ENCODE measurements around the gene REG3A. TPM values are rescaled to one million over a fixed set of nuclear protein-coding genes. Genes with fewer than 3 reads are reported as not detected.

The REG3A gene
- total and polyA plus RNA-seq, 2 of the 8 experiments (the other 6 are each of a cell fraction or from before 2014, with no cell fraction given): not detected

- Histone ChIP-seq H3K4ac (replicated peaks; ENCODE audit: insufficient read length, low read depth, low read length) (no peak overlapping the region), H3K4me1 (replicated peaks in 1 of 4; ENCODE audit: control insufficient read depth in 3 of 4, insufficient read depth in 4 of 4, low read length in 3 of 4) (no peaks in the 10 kb centered on the region), H2BK15ac (ENCODE audit: low read length) (no peak overlapping the region), H2BK120ac (replicated peaks; ENCODE audit: low read depth, low read length) (no peak overlapping the region), H2AFZ (ENCODE audit: low read length) (no peak overlapping the region), H3K36me3 (ENCODE audit: control insufficient read depth in 2 of 4, insufficient read depth in 4 of 4, low read length in 3 of 4) (no peaks in the 10 kb centered on the region), H3K23ac (ENCODE audit: insufficient read length) (no peak overlapping the region), H2AK5ac (ENCODE audit: low read depth, low read length) (no peak overlapping the region), H3K27me3 (replicated peaks in 1 of 4; ENCODE audit: control insufficient read depth in 3 of 4, extremely low read depth in 1 of 4, insufficient read depth in 3 of 4, low read length in 3 of 4) (peaks cover 0 to 24% (median 13%) of the 10 kb centered on the region in 4 experiments; a peak in 6 of 7 replicates), H3K27ac (ENCODE audit: low read depth, low read length) (no peak overlapping the region), H3K9ac (replicated peaks in 1 of 4; ENCODE audit: extremely low read depth in 1 of 4, low read depth in 3 of 4, low read length in 3 of 4) (no peak overlapping the region), H2BK5ac (ENCODE audit: low read depth, low read length) (no peak overlapping the region), H2BK20ac (ENCODE audit: low read length) (no peak overlapping the region), H3K9me3 (ENCODE audit: insufficient read depth in 2 of 2, low read depth in 1 of 2, low read length in 1 of 2) (no peaks in the 10 kb centered on the region), H4K8ac (ENCODE audit: extremely low read depth, insufficient read depth, low read length) (no peak overlapping the region), H3K79me2 (ENCODE audit: control insufficient read depth in 1 of 2, insufficient read depth in 2 of 2, low read length in 2 of 2) (no peaks in the 10 kb centered on the region), H3K23me2 (ENCODE audit: low read depth, low read length) (no peaks in the 10 kb centered on the region), H4K20me1 (replicated peaks in 1 of 2; ENCODE audit: control insufficient read depth in 1 of 2, insufficient read depth in 2 of 2, low read length in 2 of 2) (no peaks in the 10 kb centered on the region), H3K56ac (replicated peaks; ENCODE audit: insufficient read length, low read depth, low read length) (no peak overlapping the region), H3K4me3 (ENCODE audit: extremely low read depth in 1 of 4, insufficient read depth in 2 of 4, low read depth in 3 of 4, low read length in 4 of 4) (no peak overlapping the region), H3K18ac (ENCODE audit: extremely low read depth, low read length) (no peak overlapping the region), H3K14ac (ENCODE audit: insufficient read length) (no peak overlapping the region), H2BK12ac (ENCODE audit: low read depth, low read length) (no peak overlapping the region), H3K79me1 (ENCODE audit: low read depth, low read length) (no peaks in the 10 kb centered on the region), H4K91ac (replicated peaks; ENCODE audit: insufficient read length, low read length) (no peak overlapping the region), H4K5ac (ENCODE audit: insufficient read length, low read depth, low read length) (no peak overlapping the region), H3K4me2 (ENCODE audit: insufficient read depth in 1 of 2, low read depth in 2 of 2, low read length in 2 of 2) (no peak overlapping the region)
- 67% methylated on average over 3 of the region's 3 CpGs; no CpG with 5 or more reads in 1 of the 2 experiments for WGBS, 2 experiments (ENCODE audit: extremely low coverage in 1 of 2, insufficient coverage in 1 of 2, insufficient read length in 1 of 2, insufficient replicate concordance in 2 of 2, low coverage in 1 of 2, low lambda C conversion rate in 2 of 2, missing lambda C conversion rate in 1 of 2)
- ChIA-PET CTCF (ENCODE audit: partially characterized antibody) (interaction anchor here (1.1 to 2.6 kb wide), 3 partner anchors 127 to 190 kb away, joined by 3 to 8 read pairs (median 3); no protein-coding TSS in a partner anchor), POLR2A (ENCODE audit: partially characterized antibody) (no interaction called here)
- DNase-seq (ENCODE audit: low read depth in 1 of 2, low spot score in 2 of 2) (no peak), FAIRE-seq (no peak)
- TF ChIP-seq HDAC6 (IDR thresholded peaks at IDR 0.05; ENCODE audit: low read depth, low read length): no peak
- TF ChIP-seq BACH1 (IDR thresholded peaks at IDR 0.05; ENCODE audit: low read length): no peak
These were observed 29.9 kb upstream of the REG3A start for GRCh38 chr2:79189465-79189864.

Data from H1 (cell line).